ENCODE results near the gene HOXD12. TPM values are rescaled to one million over a fixed set of nuclear protein-coding genes. Genes with fewer than 3 reads are reported as not detected.

Gene HOXD12
- total RNA-seq, 1 experiment from 2014 or later = not detected

GRCh38 chr2:176130147-176130956 is 30.8 kb downstream of the HOXD12 start:
- CTCF ChIA-PET = interaction anchor here (0.6 to 1.6 kb wide), 3 partner anchors 424 to 521 kb away, joined by 3 to 5 read pairs (median 3); no protein-coding TSS in a partner anchor
- no peaks in the 10 kb centered on the region for H3K36me3 ChIP-seq (ENCODE audit: low read depth)
- peaks cover 43% of the 10 kb centered on the region for H3K27me3 ChIP-seq (ENCODE audit: insufficient read depth, low read depth)
- H3K4me1 ChIP-seq (replicated peaks; ENCODE audit: insufficient read depth) = no peaks in the 10 kb centered on the region
- H3K9me3 ChIP-seq (ENCODE audit: insufficient read depth, low read depth) = no peaks in the 10 kb centered on the region
- no peaks in the 10 kb centered on the region for H3K79me2 ChIP-seq (ENCODE audit: low read depth)
- intact Hi-C loops (cut with micrococcal nuclease; ENCODE audit: unreplicated experiment) = no loop called here
- POLR2A ChIA-PET (ENCODE audit: unreplicated experiment) = interaction anchor here (0.5 to 0.6 kb wide), 2 partner anchors 486 to 963 kb away, joined by 6 to 8 read pairs; no protein-coding TSS in a partner anchor
- no peak overlapping the region for H3K27ac ChIP-seq
- H3K9me2 ChIP-seq (ENCODE audit: insufficient read depth) = no peaks in the 10 kb centered on the region
- H3K4me2 ChIP-seq = peak overlapping the region; percentile 63
- peak overlapping the region; percentile 32; the same call in 1 of the 2 replicates for H3K4me3 ChIP-seq
- no peaks in the 10 kb centered on the region for H3F3A ChIP-seq (ENCODE audit: insufficient read depth, low read depth)
- no peaks in the 10 kb centered on the region for H4K20me1 ChIP-seq (ENCODE audit: insufficient read depth)
- BruUV-seq (replicated peaks) = no TSS peak
- TF ChIP-seq EZH2 (IDR thresholded peaks at IDR 0.05; ENCODE audit: low read depth) = peak; percentile 97
- no peak for TF ChIP-seq CTCF (conservative IDR thresholded peaks at IDR 0.05)
- no peak overlapping the region; the same call in 1 of the 2 replicates for H2AFZ ChIP-seq
- peak in 1 of 2 experiments; percentile 36 for DNase-seq

- BruUV-seq (replicated peaks) = no TSS peak
- Histone ChIP-seq H3K4me2 (peak overlapping the region; percentile 63), H4K20me1 (ENCODE audit: insufficient read depth) (no peaks in the 10 kb centered on the region), H3K9me2 (ENCODE audit: insufficient read depth) (no peaks in the 10 kb centered on the region), H3F3A (ENCODE audit: insufficient read depth, low read depth) (no peaks in the 10 kb centered on the region), H3K36me3 (ENCODE audit: low read depth) (no peaks in the 10 kb centered on the region), H3K79me2 (ENCODE audit: low read depth) (no peaks in the 10 kb centered on the region), H3K27ac (no peak overlapping the region), H3K4me3 (peak overlapping the region; percentile 32; the same call in 1 of the 2 replicates), H2AFZ (no peak overlapping the region; the same call in 1 of the 2 replicates), H3K27me3 (ENCODE audit: insufficient read depth, low read depth) (peaks cover 36% of the 10 kb centered on the region), H3K4me1 (replicated peaks; ENCODE audit: insufficient read depth) (no peaks in the 10 kb centered on the region), H3K9me3 (ENCODE audit: insufficient read depth, low read depth) (no peaks in the 10 kb centered on the region)
- intact Hi-C loops (cut with micrococcal nuclease; ENCODE audit: unreplicated experiment) = no loop called here
- POLR2A ChIA-PET (ENCODE audit: unreplicated experiment) = interaction anchor here (0.5 to 0.6 kb wide), 2 partner anchors 485 to 964 kb away, joined by 6 to 8 read pairs; no protein-coding TSS in a partner anchor
- TF ChIP-seq CTCF (conservative IDR thresholded peaks at IDR 0.05) = no peak
- no peak for DNase-seq
- CTCF ChIA-PET = interaction anchor here (0.6 to 1.6 kb wide), 4 partner anchors 504 to 1204 kb away, joined by 3 to 20 read pairs (median 6); no protein-coding TSS in a partner anchor
Measured at GRCh38 chr2:176130957-176131847, 31.6 kb downstream of the HOXD12 start.

- Histone ChIP-seq H3K4me3 (no peak overlapping the region), H3K36me3 (ENCODE audit: low read depth) (no peaks in the 10 kb centered on the region), H2AFZ (no peak overlapping the region), H3K9me3 (ENCODE audit: insufficient read depth, low read depth) (no peaks in the 10 kb centered on the region), H3K4me1 (replicated peaks; ENCODE audit: insufficient read depth) (no peaks in the 10 kb centered on the region), H3K9me2 (ENCODE audit: insufficient read depth) (no peaks in the 10 kb centered on the region), H3K27me3 (ENCODE audit: insufficient read depth, low read depth) (peaks cover 32% of the 10 kb centered on the region), H3K4me2 (no peak overlapping the region), H3K79me2 (ENCODE audit: low read depth) (no peaks in the 10 kb centered on the region), H3F3A (ENCODE audit: insufficient read depth, low read depth) (no peaks in the 10 kb centered on the region), H3K27ac (no peak overlapping the region), H4K20me1 (ENCODE audit: insufficient read depth) (no peaks in the 10 kb centered on the region)
- ChIA-PET CTCF (interaction anchor here (1.6 kb wide), 1 partner anchor 520 kb away, joined by 5 read pairs; no protein-coding TSS in a partner anchor), POLR2A (ENCODE audit: unreplicated experiment) (no interaction called here)
- no peak for TF ChIP-seq EZH2 (IDR thresholded peaks at IDR 0.05; ENCODE audit: low read depth)
- TF ChIP-seq CTCF (conservative IDR thresholded peaks at IDR 0.05) = no peak
- no peak for DNase-seq
- intact Hi-C loops (cut with micrococcal nuclease; ENCODE audit: unreplicated experiment) = no loop called here
- no TSS peak for BruUV-seq (replicated peaks)
Measured at GRCh38 chr2:176131848-176132158, 32.2 kb downstream of the HOXD12 start.
